GM10248 (cell line): ENCODE measurements around the gene TEX101.

Source experiments
- CTCF ChIA-PET: fragments of 300-600 bp; sonication (Branson Sonifier 250); formaldehyde crosslinking; extraction: SDS; loops from one replicate; lab custom pipeline; 2021; ENCODE audit warnings: antibody characterized with exemption; lab: Yijun Ruan, JAX
- POLR2A ChIA-PET: fragments of 350-650 bp; sonication (Branson Sonifier 250); formaldehyde crosslinking; extraction: SDS; loops from one replicate; lab custom pipeline; 2020; ENCODE audit warnings: antibody characterized with exemption; lab: Yijun Ruan, JAX
- DNase-seq: peaks from one replicate; pipeline ENCODE4 v3.0.0; 2012; ENCODE audit errors: extremely low spot score
- CTCF ChIP-seq: IDR thresholded peaks from 2 replicates; pipeline ENCODE4 v1.5.1; 2012; ENCODE audit warnings: mild to moderate bottlenecking, low read depth; ENCODE audit errors: extremely low read depth, missing control alignments, control extremely low read depth

The TEX101 gene

GRCh38 chr19:43407416-43408005 is 7.2 kb upstream of the TEX101 start:
- DNase-seq = peak; percentile 13
- CTCF ChIA-PET = interaction anchor here (1.4 to 1.6 kb wide), 2 partner anchors 13 to 25 kb away, joined by 4 read pairs; no protein-coding TSS in a partner anchor
- POLR2A ChIA-PET = no interaction called here

GRCh38 chr19:43408043-43408442 is 6.6 kb upstream of the TEX101 start:
- POLR2A ChIA-PET = no interaction called here
- CTCF ChIA-PET = interaction anchor here (1.6 kb wide), 1 partner anchor 12 kb away, joined by 4 read pairs; no protein-coding TSS in a partner anchor
- DNase-seq = peak; percentile 13

More at GRCh38 chr19:43407416-43408005, 7.2 kb upstream of the TEX101 start:
- no peak for TF ChIP-seq CTCF

GRCh38 chr19:43409415-43409814 is 5.3 kb upstream of the TEX101 start:
- no peak for TF ChIP-seq CTCF
- DNase-seq = no peak
- ChIA-PET CTCF (interaction anchor here (1.2 to 1.4 kb wide), 2 partner anchors 9 to 23 kb away, joined by 3 to 4 read pairs; no protein-coding TSS in a partner anchor), POLR2A (no interaction called here)

More at GRCh38 chr19:43408043-43408442, 6.6 kb upstream of the TEX101 start:
- TF ChIP-seq CTCF = no peak

GRCh38 chr19:43412441-43412840 is 2.2 kb upstream of the TEX101 start:
- CTCF ChIA-PET = interaction anchor here (1.1 kb wide), 1 partner anchor 35 kb away, joined by 3 read pairs; no protein-coding TSS in a partner anchor
- TF ChIP-seq CTCF = no peak
- no peak for DNase-seq
- POLR2A ChIA-PET = no interaction called here

- ChIA-PET POLR2A (no interaction called here), CTCF (interaction anchor here (1.0 to 3.8 kb wide), 2 partner anchors 16 to 29 kb away, joined by 3 to 26 read pairs; no protein-coding TSS in a partner anchor)
- TF ChIP-seq CTCF = no peak
- DNase-seq = no peak
These were observed 2.4 kb downstream of the TEX101 start for GRCh38 chr19:43416951-43417623.

- TF ChIP-seq CTCF = no peak
- DNase-seq = no peak
- ChIA-PET POLR2A (no interaction called here), CTCF (interaction anchor here (1.0 to 1.2 kb wide), 2 partner anchors 14 to 26 kb away, joined by 3 to 4 read pairs; no protein-coding TSS in a partner anchor)
These were observed 6.3 kb downstream of the TEX101 start for GRCh38 chr19:43420954-43421353.
